Fibroblast of pulmonary artery (primary cell): ENCODE results near the gene RABGAP1L.
A peak's percentile ranks its signal among the peaks of the same experiment; 100 is the strongest.
"Not testable (repeated sequence)": the region's sequence is repeated elsewhere in the genome, so short reads cannot be mapped to it uniquely, and the experiment has no call there.

ENCODE experiments used
- DNase-seq: peaks from one replicate; pipeline ENCODE4 v3.0.0-alpha.2; 2010; ENCODE audit warnings: low read depth
- H3K4me3 ChIP-seq: replicated peaks from 2 replicates; pipeline ENCODE4 v1.5.1; 2011; ENCODE audit warnings: low read depth, mild to moderate bottlenecking, control low read depth, low read length, moderate library complexity
- CTCF ChIP-seq: IDR thresholded peaks from 2 replicates; pipeline ENCODE4 v1.5.1; 2011; ENCODE audit warnings: mild to moderate bottlenecking, control low read depth, low read length, inconsistent platforms; ENCODE audit errors: missing control alignments

RABGAP1L gene

GRCh38 chr1:174243451-174244000, 84.2 kb downstream of the RABGAP1L start:
- no peak overlapping the region for H3K4me3 ChIP-seq
- no peak for DNase-seq
- TF ChIP-seq CTCF = no peak

GRCh38 chr1:174244017-174244416, 84.7 kb downstream of the RABGAP1L start:
- no peak for TF ChIP-seq CTCF
- DNase-seq = no peak
- H3K4me3 ChIP-seq = no peak overlapping the region

GRCh38 chr1:174247472-174247871, 88.2 kb downstream of the RABGAP1L start:
- no peak overlapping the region for H3K4me3 ChIP-seq
- no peak for DNase-seq
- TF ChIP-seq CTCF = no peak

GRCh38 chr1:174248041-174248440, 88.7 kb downstream of the RABGAP1L start:
- TF ChIP-seq CTCF = no peak
- no peak overlapping the region for H3K4me3 ChIP-seq
- DNase-seq = no peak

GRCh38 chr1:174256386-174256785, 97.1 kb downstream of the RABGAP1L start:
- H3K4me3 ChIP-seq, DNase-seq: not testable (repeated sequence)

- peak; percentile 67 for DNase-seq
Observed at GRCh38 chr1:174258148-174258550, 98.8 kb downstream of the RABGAP1L start.

GRCh38 chr1:174262349-174263241, 103.3 kb downstream of the RABGAP1L start:
- peak; percentile 83 for TF ChIP-seq CTCF
- H3K4me3 ChIP-seq = no peak overlapping the region
- peak; percentile 77 for DNase-seq

More at GRCh38 chr1:174258148-174258550, 98.8 kb downstream of the RABGAP1L start:
- no peak overlapping the region for H3K4me3 ChIP-seq
- peak; percentile 52 for TF ChIP-seq CTCF
